Trophoblast cell (in vitro differentiated cells and primary cell): ENCODE results near the gene PTPRE.

Experiments used
- DNase-seq, 2 donors: peaks; one replicate each; pipeline ENCODE4 v3.0.0-alpha.2; 2016
- H2AFZ ChIP-seq: 2 replicates; pipeline ENCODE4 v1.6.1; 2013; ENCODE audit warnings: low read length, moderate library complexity, mild to moderate bottlenecking; ENCODE audit not compliant: insufficient read depth, poor library complexity
- H2AK5ac ChIP-seq: 2 replicates; pipeline ENCODE4 v1.6.1; 2013; ENCODE audit warnings: mild to moderate bottlenecking, low read length
- H2BK120ac ChIP-seq: 2 replicates; pipeline ENCODE4 v1.6.1; 2013; ENCODE audit warnings: low read length, mild to moderate bottlenecking, moderate library complexity; ENCODE audit not compliant: insufficient read depth, poor library complexity
- H2BK12ac ChIP-seq: 2 replicates; pipeline ENCODE4 v1.6.1; 2013; ENCODE audit warnings: mild to moderate bottlenecking, low read length, moderate library complexity
- H2BK5ac ChIP-seq: 2 replicates; pipeline ENCODE4 v1.6.1; 2013; ENCODE audit warnings: low read length, low read depth, moderate library complexity, mild to moderate bottlenecking; ENCODE audit not compliant: poor library complexity
- H3K14ac ChIP-seq: 2 replicates; pipeline ENCODE4 v1.6.1; 2013; ENCODE audit warnings: mild to moderate bottlenecking, low read length
- H3K18ac ChIP-seq: 2 replicates; pipeline ENCODE4 v1.6.1; 2013; ENCODE audit warnings: mild to moderate bottlenecking, low read length
- H3K23ac ChIP-seq: 2 replicates; pipeline ENCODE4 v1.6.1; 2013; ENCODE audit warnings: low read length
- H3K27ac ChIP-seq: 2 replicates; pipeline ENCODE4 v1.5.1; 2013; ENCODE audit warnings: low read depth, mild to moderate bottlenecking, inconsistent platforms, low read length, moderate library complexity
- H3K27me3 ChIP-seq: 2 replicates; pipeline ENCODE4 v1.6.1; 2013; ENCODE audit warnings: inconsistent platforms, mild to moderate bottlenecking, low read length, moderate library complexity; ENCODE audit not compliant: insufficient read depth
- H3K36me3 ChIP-seq, 2 experiments: 1 replicate in 1 of 2; 2 replicates in 1 of 2; pipeline ENCODE4 v1.6.1; 2013; ENCODE audit warnings: low read length in 2 of 2, mild to moderate bottlenecking in 2 of 2, moderate library complexity in 1 of 2; ENCODE audit not compliant: insufficient read depth in 2 of 2, control insufficient read depth in 1 of 2
- H3K4ac ChIP-seq: 2 replicates; pipeline ENCODE4 v1.6.1; 2013; ENCODE audit warnings: low read depth, mild to moderate bottlenecking, low read length, moderate library complexity
- H3K4me1 ChIP-seq, 2 experiments: 1 replicate in 1 of 2; 2 replicates in 1 of 2; pipeline ENCODE4 v1.6.1; 2013; ENCODE audit warnings: low read length in 2 of 2, mild to moderate bottlenecking in 2 of 2, moderate library complexity in 1 of 2; ENCODE audit not compliant: insufficient read depth in 2 of 2, control insufficient read depth in 1 of 2
- H3K4me2 ChIP-seq: 2 replicates; pipeline ENCODE4 v1.6.1; 2013; ENCODE audit warnings: inconsistent platforms, mild to moderate bottlenecking, low read length, moderate library complexity
- H3K4me3 ChIP-seq: 2 replicates; pipeline ENCODE4 v1.5.1; 2013; ENCODE audit warnings: mild to moderate bottlenecking, low read depth, low read length, inconsistent platforms
- H3K79me1 ChIP-seq: one replicate; pipeline ENCODE4 v1.6.1; 2013; ENCODE audit warnings: low read length
- H3K79me2 ChIP-seq: 2 replicates; pipeline ENCODE4 v1.6.1; 2013; ENCODE audit warnings: low read length, mild to moderate bottlenecking; ENCODE audit not compliant: control insufficient read depth, insufficient read depth, poor library complexity
- H3K9ac ChIP-seq: 2 replicates; pipeline ENCODE4 v1.6.1; 2013; ENCODE audit warnings: mild to moderate bottlenecking, low read length
- H3K9me3 ChIP-seq: 2 replicates; pipeline ENCODE4 v1.6.1; 2013; ENCODE audit warnings: low read depth, mild to moderate bottlenecking, control low read depth, inconsistent platforms, low read length; ENCODE audit not compliant: insufficient read depth
- H4K12ac ChIP-seq: 2 replicates; pipeline ENCODE4 v1.6.1; 2013; ENCODE audit warnings: low read depth, mild to moderate bottlenecking, low read length, moderate library complexity
- H4K8ac ChIP-seq: 2 replicates; pipeline ENCODE4 v1.6.1; 2013; ENCODE audit warnings: low read depth, mild to moderate bottlenecking, low read length, moderate library complexity
- H4K91ac ChIP-seq: one replicate; pipeline ENCODE4 v1.6.1; 2013; ENCODE audit warnings: low read depth, mild to moderate bottlenecking, low read length, moderate library complexity
- WGBS: extraction: QIAGEN DNeasy Blood & Tissue Kit; methylation state at CpG from one replicate; pipeline ENCODE4 v1.1.7; 2013; ENCODE audit warnings: missing lambda C conversion rate; ENCODE audit not compliant: insufficient read length, insufficient coverage; ENCODE audit errors: extremely low coverage; 5-methylcytosine and 5-hydroxymethylcytosine counted together

The PTPRE gene

DNA sequence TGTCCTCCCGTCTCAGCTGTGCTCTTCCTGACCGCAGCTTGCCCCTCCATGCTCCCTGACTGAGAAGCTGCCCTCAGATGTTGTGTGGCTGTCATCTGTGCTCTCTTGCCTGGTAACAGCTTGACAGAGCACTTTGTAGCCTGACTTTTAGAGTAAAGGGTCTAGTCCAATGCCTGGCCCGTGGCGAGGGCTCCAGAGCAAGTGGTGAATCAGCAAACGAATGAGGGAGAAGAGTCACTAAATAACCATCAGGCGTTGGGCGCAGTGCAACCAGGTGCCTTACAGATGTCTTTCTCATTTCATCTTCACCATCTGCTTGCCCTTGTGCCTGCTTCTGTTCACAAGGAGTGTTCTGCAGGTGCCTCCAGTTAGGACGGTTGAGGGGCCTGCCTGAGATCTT, 173.7 kb downstream of the PTPRE start:
- Histone ChIP-seq H2AK5ac (no peak overlapping the region), H3K9ac (no peak overlapping the region), H3K27me3 (no peaks in the 10 kb centered on the region), H3K4me3 (no peak overlapping the region), H3K4ac (no peak overlapping the region), H4K91ac (no peak overlapping the region), H3K36me3 (peaks cover 19 to 30% of the 10 kb centered on the region in 2 experiments), H3K79me2 (no peaks in the 10 kb centered on the region), H2BK12ac (no peak overlapping the region), H3K27ac (no peak overlapping the region), H2BK5ac (no peak overlapping the region), H3K4me2 (no peak overlapping the region), H3K14ac (no peak overlapping the region), H3K79me1 (no peaks in the 10 kb centered on the region), H3K4me1 (no peaks in the 10 kb centered on the region), H2BK120ac (no peak overlapping the region), H4K8ac (no peak overlapping the region), H3K9me3 (no peaks in the 10 kb centered on the region), H3K23ac (no peak overlapping the region), H2AFZ (no peak overlapping the region), H4K12ac (no peak overlapping the region), H3K18ac (no peak overlapping the region)
- no peak for DNase-seq
- no CpG with 5 or more reads among the region's 8 CpGs for WGBS

DNA sequence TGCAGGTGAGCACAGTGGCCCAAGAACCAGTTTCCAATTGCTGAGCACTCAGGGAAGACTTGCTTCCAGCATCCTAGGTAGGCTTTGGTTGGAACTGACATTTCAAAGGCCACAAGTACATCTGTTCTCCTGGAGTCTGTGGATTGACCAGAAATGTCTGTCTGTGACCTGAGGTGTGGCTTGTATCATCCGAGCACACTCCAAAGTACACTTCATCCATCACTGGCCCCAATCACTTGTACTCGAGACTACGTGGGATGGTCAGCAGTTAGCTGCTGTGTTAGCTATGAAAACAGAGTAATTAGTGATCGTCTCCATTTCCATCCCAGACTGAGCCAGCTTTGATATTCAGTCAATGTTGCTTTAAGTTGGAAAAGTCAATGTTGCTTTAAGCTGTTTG, 174.3 kb downstream of the PTPRE start:
- Histone ChIP-seq H3K23ac (no peak overlapping the region), H3K27me3 (no peaks in the 10 kb centered on the region), H3K4me3 (no peak overlapping the region), H3K18ac (no peak overlapping the region), H3K4ac (no peak overlapping the region), H2BK120ac (no peak overlapping the region), H3K9me3 (no peaks in the 10 kb centered on the region), H3K27ac (no peak overlapping the region), H4K8ac (no peak overlapping the region), H3K4me1 (no peaks in the 10 kb centered on the region), H2AK5ac (no peak overlapping the region), H3K79me2 (no peaks in the 10 kb centered on the region), H3K79me1 (no peaks in the 10 kb centered on the region), H3K9ac (no peak overlapping the region), H2AFZ (no peak overlapping the region), H3K14ac (no peak overlapping the region), H4K91ac (no peak overlapping the region), H3K36me3 (peaks cover 19 to 30% of the 10 kb centered on the region in 2 experiments), H2BK12ac (no peak overlapping the region), H4K12ac (no peak overlapping the region), H3K4me2 (no peak overlapping the region), H2BK5ac (no peak overlapping the region)
- DNase-seq = no peak
- WGBS = no CpG with 5 or more reads among the region's 4 CpGs

DNA sequence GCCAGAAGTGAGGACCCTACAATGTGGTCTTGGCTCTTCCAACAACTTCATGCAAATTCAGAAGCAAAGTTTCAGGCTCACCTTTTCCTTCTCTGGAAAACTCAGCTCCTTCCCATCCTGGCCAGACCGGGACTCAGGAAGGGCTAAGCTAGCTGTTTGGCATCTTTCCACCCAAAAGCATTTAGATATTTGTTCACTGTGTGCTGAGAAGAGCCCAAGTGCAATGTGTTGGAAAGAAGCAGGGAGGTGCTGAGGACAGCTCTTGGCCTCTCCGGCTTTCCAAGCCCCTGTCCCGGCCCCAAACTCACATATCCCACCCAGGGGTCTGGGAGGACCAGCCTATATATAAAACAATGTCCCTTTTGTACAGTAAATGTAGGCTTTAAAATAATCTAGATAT, 174.8 kb downstream of the PTPRE start:
- DNase-seq = no peak
- Histone ChIP-seq H3K27ac (no peak overlapping the region), H2BK5ac (no peak overlapping the region), H4K12ac (no peak overlapping the region), H2BK120ac (no peak overlapping the region), H3K4me1 (peaks cover 0 to 4% of the 10 kb centered on the region in 2 experiments), H4K91ac (no peak overlapping the region), H3K23ac (no peak overlapping the region), H3K9ac (no peak overlapping the region), H2BK12ac (no peak overlapping the region), H3K9me3 (no peaks in the 10 kb centered on the region), H4K8ac (no peak overlapping the region), H3K27me3 (no peaks in the 10 kb centered on the region), H3K4me3 (no peak overlapping the region), H3K14ac (no peak overlapping the region), H2AK5ac (no peak overlapping the region), H3K79me2 (no peaks in the 10 kb centered on the region), H2AFZ (no peak overlapping the region), H3K18ac (no peak overlapping the region), H3K36me3 (peaks cover 17 to 28% of the 10 kb centered on the region in 2 experiments), H3K4me2 (no peak overlapping the region), H3K4ac (no peak overlapping the region), H3K79me1 (no peaks in the 10 kb centered on the region)
- WGBS = no CpG with 5 or more reads among the region's 3 CpGs

DNA sequence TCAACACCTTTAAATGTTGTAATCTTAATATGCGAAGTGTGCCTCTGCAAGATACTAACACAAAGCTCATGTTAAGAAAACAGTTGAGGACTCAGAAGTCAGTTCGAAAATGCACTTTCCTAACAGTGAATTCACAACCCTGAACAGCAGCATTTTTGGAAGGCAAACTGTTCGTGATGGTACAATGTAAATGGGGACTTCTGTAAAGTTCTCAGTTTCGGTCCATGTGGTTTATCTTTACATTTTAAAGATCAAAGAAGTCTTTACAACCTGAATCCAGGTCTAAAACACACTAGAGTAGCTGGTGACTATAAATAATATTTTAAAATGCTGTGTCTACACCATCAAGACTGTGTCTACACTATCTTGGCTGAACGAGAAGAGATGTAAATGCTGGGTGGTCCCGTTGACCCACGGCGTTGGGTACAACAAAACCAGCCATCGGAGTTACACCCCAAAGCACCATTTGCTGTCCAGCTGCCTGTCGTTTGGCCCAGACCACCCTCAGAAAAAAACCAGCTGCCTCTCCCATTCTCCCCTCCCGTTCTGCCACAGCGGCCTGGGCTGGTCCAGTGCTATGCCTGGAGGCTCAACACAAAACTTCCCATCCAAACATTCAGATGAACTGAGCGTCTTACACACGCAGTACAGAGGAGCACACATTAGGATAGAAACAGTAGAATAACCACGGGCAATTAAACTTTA, 176.4 kb downstream of the PTPRE start:
- Histone ChIP-seq H3K79me1 (no peaks in the 10 kb centered on the region), H2BK120ac (no peak overlapping the region), H4K8ac (no peak overlapping the region), H3K36me3 (peaks cover 7 to 13% of the 10 kb centered on the region in 2 experiments), H2AK5ac (no peak overlapping the region), H4K12ac (no peak overlapping the region), H2BK12ac (no peak overlapping the region), H3K4me3 (no peak overlapping the region), H3K4ac (no peak overlapping the region), H3K14ac (no peak overlapping the region), H3K79me2 (no peaks in the 10 kb centered on the region), H3K9me3 (no peaks in the 10 kb centered on the region), H2BK5ac (no peak overlapping the region), H3K27ac (no peak overlapping the region), H3K4me1 (peaks cover 0 to 6% of the 10 kb centered on the region in 2 experiments), H3K27me3 (no peaks in the 10 kb centered on the region), H4K91ac (no peak overlapping the region), H2AFZ (no peak overlapping the region), H3K9ac (no peak overlapping the region), H3K18ac (no peak overlapping the region), H3K23ac (no peak overlapping the region), H3K4me2 (no peak overlapping the region)
- no peak for DNase-seq
- WGBS = no CpG with 5 or more reads among the region's 15 CpGs
